Measurements from ENCODE around the gene HOXA1.
"Not testable (repeated sequence)": the region's sequence is repeated elsewhere in the genome, so short reads cannot be mapped to it uniquely, and the experiment has no call there.

Gene HOXA1

DNA sequence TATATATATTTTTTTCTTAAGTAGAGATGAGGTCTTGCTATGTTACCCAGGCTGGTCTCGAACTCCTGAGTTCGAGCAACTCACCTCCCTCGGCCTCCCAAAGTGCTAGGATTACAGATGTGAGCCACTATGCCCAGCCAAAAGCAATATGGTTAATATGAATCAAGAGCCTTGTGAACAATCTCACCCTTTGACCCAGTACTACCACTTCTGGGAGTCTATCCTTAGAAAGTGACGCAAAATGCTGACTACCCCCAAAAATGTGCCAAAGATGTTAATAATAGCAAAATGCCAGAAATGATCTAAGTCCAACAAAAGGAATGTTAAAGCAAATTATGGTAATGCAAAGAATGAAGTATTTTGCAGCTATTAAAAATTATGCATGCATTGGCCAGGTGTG lies 44.3 kb downstream of the HOXA1 start:
- Histone ChIP-seq H3K27me3 (ENCODE audit: insufficient read depth, low read length) (no peaks in the 10 kb centered on the region), H3K9me3 (ENCODE audit: low read length) (no peaks in the 10 kb centered on the region), H3K4me3 (ENCODE audit: low read depth, low read length, poor library complexity, severe bottlenecking) (no peak overlapping the region), H3K79me2 (ENCODE audit: insufficient read depth, low read length) (no peaks in the 10 kb centered on the region), H3K9ac (ENCODE audit: low read length) (no peak overlapping the region), H4K20me1 (ENCODE audit: insufficient read depth, low read length) (no peaks in the 10 kb centered on the region), H2AFZ (ENCODE audit: low read length) (no peak overlapping the region), H3K27ac (ENCODE audit: low read depth, low read length, poor library complexity, severe bottlenecking) (no peak overlapping the region), H3K9me2 (ENCODE audit: low read depth, low read length) (no peaks in the 10 kb centered on the region), H3K36me3 (ENCODE audit: insufficient read depth, low read length) (no peaks in the 10 kb centered on the region), H3K4me1 (ENCODE audit: insufficient read depth, low read length, severe bottlenecking) (no peaks in the 10 kb centered on the region), H3F3A (ENCODE audit: insufficient read depth, low read length) (no peaks in the 10 kb centered on the region), H3K4me2 (ENCODE audit: low read length) (no peak overlapping the region)
- TF ChIP-seq, protein P1, sequence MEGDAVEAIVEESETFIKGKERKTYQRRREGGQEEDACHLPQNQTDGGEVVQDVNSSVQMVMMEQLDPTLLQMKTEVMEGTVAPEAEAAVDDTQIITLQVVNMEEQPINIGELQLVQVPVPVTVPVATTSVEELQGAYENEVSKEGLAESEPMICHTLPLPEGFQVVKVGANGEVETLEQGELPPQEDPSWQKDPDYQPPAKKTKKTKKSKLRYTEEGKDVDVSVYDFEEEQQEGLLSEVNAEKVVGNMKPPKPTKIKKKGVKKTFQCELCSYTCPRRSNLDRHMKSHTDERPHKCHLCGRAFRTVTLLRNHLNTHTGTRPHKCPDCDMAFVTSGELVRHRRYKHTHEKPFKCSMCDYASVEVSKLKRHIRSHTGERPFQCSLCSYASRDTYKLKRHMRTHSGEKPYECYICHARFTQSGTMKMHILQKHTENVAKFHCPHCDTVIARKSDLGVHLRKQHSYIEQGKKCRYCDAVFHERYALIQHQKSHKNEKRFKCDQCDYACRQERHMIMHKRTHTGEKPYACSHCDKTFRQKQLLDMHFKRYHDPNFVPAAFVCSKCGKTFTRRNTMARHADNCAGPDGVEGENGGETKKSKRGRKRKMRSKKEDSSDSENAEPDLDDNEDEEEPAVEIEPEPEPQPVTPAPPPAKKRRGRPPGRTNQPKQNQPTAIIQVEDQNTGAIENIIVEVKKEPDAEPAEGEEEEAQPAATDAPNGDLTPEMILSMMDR (IDR thresholded peaks at IDR 0.05; ENCODE audit: low read length): no peak
- no peak for TF ChIP-seq EZH2 (IDR thresholded peaks at IDR 0.05; ENCODE audit: borderline replicate concordance, low read length)

DNA sequence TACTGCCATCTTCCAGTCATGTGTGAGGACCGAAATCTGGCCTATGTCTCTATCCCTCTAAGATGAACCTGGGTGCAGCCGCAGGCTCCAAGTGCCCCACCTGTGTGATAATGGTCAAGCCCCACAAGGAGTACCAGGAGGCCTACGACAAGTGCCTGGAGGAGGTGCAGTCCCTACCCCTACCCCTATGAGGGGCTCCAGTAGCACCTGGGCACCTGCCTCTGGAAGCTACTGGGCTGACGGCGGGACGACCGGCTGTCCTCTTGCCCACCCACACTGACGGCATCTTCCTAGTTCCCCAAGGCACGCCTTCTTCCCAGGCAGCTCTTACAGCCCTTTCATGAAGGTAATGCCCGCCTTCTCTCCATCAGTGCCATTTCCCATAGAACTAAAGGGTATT lies 47.4 kb downstream of the HOXA1 start:
- H3K79me2 ChIP-seq (ENCODE audit: insufficient read depth, low read length): no peaks in the 10 kb centered on the region
- no peaks in the 10 kb centered on the region for H3K36me3 ChIP-seq (ENCODE audit: insufficient read depth, low read length)
- H3K27me3 ChIP-seq (ENCODE audit: insufficient read depth, low read length): no peaks in the 10 kb centered on the region
- no peaks in the 10 kb centered on the region for H3K9me3 ChIP-seq (ENCODE audit: low read length)
- H3K4me2 ChIP-seq (ENCODE audit: low read length): no peak overlapping the region
- no peak overlapping the region for H3K9ac ChIP-seq (ENCODE audit: low read length)
- no peak overlapping the region for H3K27ac ChIP-seq (ENCODE audit: low read depth, low read length, poor library complexity, severe bottlenecking)
- no peaks in the 10 kb centered on the region for H3K4me1 ChIP-seq (ENCODE audit: insufficient read depth, low read length, severe bottlenecking)
- H3F3A ChIP-seq (ENCODE audit: insufficient read depth, low read length): no peaks in the 10 kb centered on the region
- H2AFZ ChIP-seq (ENCODE audit: low read length): no peak overlapping the region
- no peak overlapping the region for H3K4me3 ChIP-seq (ENCODE audit: low read depth, low read length, poor library complexity, severe bottlenecking)
- no peak for TF ChIP-seq EZH2 (IDR thresholded peaks at IDR 0.05; ENCODE audit: borderline replicate concordance, low read length)
- TF ChIP-seq, protein P1 (IDR thresholded peaks at IDR 0.05; ENCODE audit: low read length): no peak
- H3K9me2 ChIP-seq (ENCODE audit: low read depth, low read length): no peaks in the 10 kb centered on the region
- H4K20me1 ChIP-seq (ENCODE audit: insufficient read depth, low read length): no peaks in the 10 kb centered on the region

DNA sequence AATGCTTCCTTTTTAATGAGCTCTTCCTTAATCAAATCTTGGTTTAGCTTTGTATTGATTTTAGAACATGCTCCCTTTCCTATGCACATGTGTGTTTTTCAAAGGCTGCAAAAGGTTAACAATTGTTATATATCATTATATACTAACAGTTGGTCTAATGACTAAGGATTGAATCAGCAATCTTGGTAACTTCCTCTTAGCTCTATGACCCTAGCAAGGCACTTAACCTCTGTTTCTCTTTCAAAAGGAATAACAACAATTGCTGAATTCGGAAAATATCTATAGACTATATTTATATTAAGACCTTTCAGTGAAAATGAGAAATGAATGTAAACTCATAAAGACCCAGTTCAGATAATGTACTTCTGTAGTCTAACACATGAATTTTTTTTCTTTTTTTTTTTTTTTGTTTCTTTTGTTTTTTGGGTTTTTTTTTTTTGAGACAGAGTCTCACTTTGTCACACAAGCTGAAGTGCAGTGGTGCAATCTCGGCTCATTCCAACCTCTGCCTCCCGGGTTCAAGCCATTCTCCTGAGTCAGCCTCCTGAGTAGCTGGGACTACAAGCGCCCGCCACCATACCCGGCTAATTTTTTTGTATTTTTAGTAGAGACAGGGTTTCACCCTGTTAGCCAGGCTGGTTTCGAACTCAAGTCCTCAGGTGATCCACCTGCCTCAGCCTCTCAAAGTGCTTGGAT lies 48.8 kb downstream of the HOXA1 start:
- Histone ChIP-seq H4K20me1 (ENCODE audit: insufficient read depth, low read length) (no peaks in the 10 kb centered on the region), H3K79me2 (ENCODE audit: insufficient read depth, low read length) (no peaks in the 10 kb centered on the region), H3K9me2 (ENCODE audit: low read depth, low read length) (no peaks in the 10 kb centered on the region), H3K27ac (ENCODE audit: low read depth, low read length, poor library complexity, severe bottlenecking) (no peak overlapping the region), H3K9me3 (ENCODE audit: low read length) (no peaks in the 10 kb centered on the region), H2AFZ (ENCODE audit: low read length) (no peak overlapping the region), H3K4me3 (ENCODE audit: low read depth, low read length, poor library complexity, severe bottlenecking) (no peak overlapping the region), H3K9ac (ENCODE audit: low read length) (no peak overlapping the region), H3K36me3 (ENCODE audit: insufficient read depth, low read length) (no peaks in the 10 kb centered on the region), H3F3A (ENCODE audit: insufficient read depth, low read length) (no peaks in the 10 kb centered on the region), H3K4me2 (ENCODE audit: low read length) (no peak overlapping the region), H3K4me1 (ENCODE audit: insufficient read depth, low read length, severe bottlenecking) (no peaks in the 10 kb centered on the region), H3K27me3 (ENCODE audit: insufficient read depth, low read length) (no peaks in the 10 kb centered on the region)
- TF ChIP-seq, protein P1 (IDR thresholded peaks at IDR 0.05; ENCODE audit: low read length): no peak
- TF ChIP-seq EZH2 (IDR thresholded peaks at IDR 0.05; ENCODE audit: borderline replicate concordance, low read length): no peak

DNA sequence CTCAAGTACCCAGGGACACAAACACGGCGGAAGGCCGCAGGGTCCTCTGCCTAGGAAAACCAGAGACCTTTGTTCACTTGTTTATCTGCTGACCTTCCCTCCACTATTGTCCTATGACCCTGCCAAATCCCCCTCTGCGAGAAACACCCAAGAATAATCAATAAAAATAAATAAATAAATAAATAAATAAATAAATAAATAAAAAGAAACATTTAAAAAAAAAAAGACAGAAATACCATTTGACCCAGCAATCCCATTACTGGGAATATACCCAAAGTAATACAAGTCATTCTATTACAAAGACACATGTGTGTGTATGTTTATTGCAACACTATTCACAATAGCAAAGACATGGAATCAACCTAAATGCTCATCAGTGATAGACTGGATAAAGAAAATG lies 49.8 kb downstream of the HOXA1 start:
- not testable (repeated sequence) for H2AFZ ChIP-seq (ENCODE audit: low read length); H3K27me3 ChIP-seq (ENCODE audit: insufficient read depth, low read length); H3K4me2 ChIP-seq (ENCODE audit: low read length); H4K20me1 ChIP-seq (ENCODE audit: insufficient read depth, low read length); H3F3A ChIP-seq (ENCODE audit: insufficient read depth, low read length); H3K9me3 ChIP-seq (ENCODE audit: low read length); H3K9me2 ChIP-seq (ENCODE audit: low read depth, low read length); H3K9ac ChIP-seq (ENCODE audit: low read length); H3K4me1 ChIP-seq (ENCODE audit: insufficient read depth, low read length, severe bottlenecking); H3K27ac ChIP-seq (ENCODE audit: low read depth, low read length, poor library complexity, severe bottlenecking); H3K36me3 ChIP-seq (ENCODE audit: insufficient read depth, low read length); H3K4me3 ChIP-seq (ENCODE audit: low read depth, low read length, poor library complexity, severe bottlenecking); H3K79me2 ChIP-seq (ENCODE audit: insufficient read depth, low read length)

DNA sequence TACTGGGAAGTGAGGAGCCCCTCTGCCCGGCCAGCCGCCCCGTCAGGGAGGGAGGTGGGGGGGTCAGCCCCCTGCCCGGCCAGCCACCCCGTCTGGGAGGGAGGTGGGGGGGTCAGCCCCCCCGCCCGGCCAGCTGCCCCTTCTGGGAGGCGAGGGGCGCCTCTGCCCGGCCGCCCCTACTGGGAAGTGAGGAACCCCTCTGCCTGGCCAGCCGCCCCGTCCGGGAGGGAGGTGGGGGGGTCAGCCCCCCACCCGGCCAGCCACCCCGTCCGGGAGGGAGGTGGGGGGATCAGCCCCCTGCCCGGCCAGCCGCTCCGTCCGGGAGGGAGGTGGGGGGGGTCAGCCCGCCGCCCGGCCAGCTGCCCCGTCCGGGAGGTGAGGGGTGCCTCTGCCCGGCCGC lies 50.7 kb downstream of the HOXA1 start:
- H3K79me2 ChIP-seq (ENCODE audit: insufficient read depth, low read length); H3K36me3 ChIP-seq (ENCODE audit: insufficient read depth, low read length); H4K20me1 ChIP-seq (ENCODE audit: insufficient read depth, low read length); H3K27me3 ChIP-seq (ENCODE audit: insufficient read depth, low read length); H3K9ac ChIP-seq (ENCODE audit: low read length); H3K27ac ChIP-seq (ENCODE audit: low read depth, low read length, poor library complexity, severe bottlenecking); H3K9me2 ChIP-seq (ENCODE audit: low read depth, low read length); H3F3A ChIP-seq (ENCODE audit: insufficient read depth, low read length); H2AFZ ChIP-seq (ENCODE audit: low read length); H3K4me1 ChIP-seq (ENCODE audit: insufficient read depth, low read length, severe bottlenecking); H3K9me3 ChIP-seq (ENCODE audit: low read length); H3K4me2 ChIP-seq (ENCODE audit: low read length); H3K4me3 ChIP-seq (ENCODE audit: low read depth, low read length, poor library complexity, severe bottlenecking): not testable (repeated sequence)
